NCI-H2196 treated with DMSO at 0.1 percent for 48 hours (cell line): Measurements from ENCODE around the gene SLC20A1.
"Not testable (repeated sequence)": the region's sequence is repeated elsewhere in the genome, so short reads cannot be mapped to it uniquely, and the experiment has no call there.

Source experiments
- DNase-seq: peaks from one replicate; lab custom pipeline; 2025; ENCODE audit not compliant: unreplicated experiment; lab: John Stamatoyannopoulos, UW

SLC20A1 gene, protein sequence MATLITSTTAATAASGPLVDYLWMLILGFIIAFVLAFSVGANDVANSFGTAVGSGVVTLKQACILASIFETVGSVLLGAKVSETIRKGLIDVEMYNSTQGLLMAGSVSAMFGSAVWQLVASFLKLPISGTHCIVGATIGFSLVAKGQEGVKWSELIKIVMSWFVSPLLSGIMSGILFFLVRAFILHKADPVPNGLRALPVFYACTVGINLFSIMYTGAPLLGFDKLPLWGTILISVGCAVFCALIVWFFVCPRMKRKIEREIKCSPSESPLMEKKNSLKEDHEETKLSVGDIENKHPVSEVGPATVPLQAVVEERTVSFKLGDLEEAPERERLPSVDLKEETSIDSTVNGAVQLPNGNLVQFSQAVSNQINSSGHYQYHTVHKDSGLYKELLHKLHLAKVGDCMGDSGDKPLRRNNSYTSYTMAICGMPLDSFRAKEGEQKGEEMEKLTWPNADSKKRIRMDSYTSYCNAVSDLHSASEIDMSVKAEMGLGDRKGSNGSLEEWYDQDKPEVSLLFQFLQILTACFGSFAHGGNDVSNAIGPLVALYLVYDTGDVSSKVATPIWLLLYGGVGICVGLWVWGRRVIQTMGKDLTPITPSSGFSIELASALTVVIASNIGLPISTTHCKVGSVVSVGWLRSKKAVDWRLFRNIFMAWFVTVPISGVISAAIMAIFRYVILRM

DNA sequence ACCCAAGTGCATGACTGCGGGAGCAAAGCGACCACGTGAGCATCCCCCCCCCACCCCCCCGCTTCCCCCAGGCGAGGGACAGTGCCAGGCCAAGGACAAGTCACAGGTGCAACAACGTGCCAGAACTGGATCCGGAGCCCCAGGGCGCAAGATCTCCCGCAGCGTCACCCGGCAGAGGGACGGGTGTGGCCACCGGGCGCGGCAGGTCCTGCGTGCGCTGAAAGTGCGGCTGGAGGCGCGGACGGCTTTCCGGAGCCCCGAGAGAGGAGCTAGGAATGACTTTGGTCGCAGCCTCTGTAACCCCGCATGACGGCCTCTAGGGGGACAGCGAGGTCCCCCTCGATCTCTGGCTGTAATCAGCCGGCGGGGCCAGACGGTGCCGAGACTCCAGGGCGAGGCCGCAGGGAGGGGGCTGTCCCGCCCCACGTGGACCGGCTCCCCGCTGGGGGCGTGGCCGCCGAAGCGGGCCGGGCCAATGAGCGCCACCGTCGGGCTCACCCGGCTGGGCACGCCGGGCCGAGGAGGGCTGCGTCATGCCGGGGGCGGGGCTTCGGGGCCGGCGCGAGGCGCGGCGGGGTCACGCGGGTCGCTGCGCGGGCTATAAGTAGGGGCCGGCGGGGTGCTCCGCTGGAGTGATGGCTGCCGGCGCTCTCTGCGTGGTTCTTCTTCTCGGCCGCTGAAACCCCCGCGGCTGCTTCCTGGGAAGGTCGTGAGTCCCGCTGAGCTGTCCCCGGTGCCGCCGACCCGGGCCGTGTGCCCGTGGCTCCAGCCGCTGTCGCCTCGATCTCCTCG, at the start of gene SLC20A1:
Gene SLC20A1, plus strand, starts transcription at position 630 of the 792 bp plus-strand sequence. CDS start 890 bp downstream, outside the sequence.
- DNase-seq: peak; percentile 93

DNA sequence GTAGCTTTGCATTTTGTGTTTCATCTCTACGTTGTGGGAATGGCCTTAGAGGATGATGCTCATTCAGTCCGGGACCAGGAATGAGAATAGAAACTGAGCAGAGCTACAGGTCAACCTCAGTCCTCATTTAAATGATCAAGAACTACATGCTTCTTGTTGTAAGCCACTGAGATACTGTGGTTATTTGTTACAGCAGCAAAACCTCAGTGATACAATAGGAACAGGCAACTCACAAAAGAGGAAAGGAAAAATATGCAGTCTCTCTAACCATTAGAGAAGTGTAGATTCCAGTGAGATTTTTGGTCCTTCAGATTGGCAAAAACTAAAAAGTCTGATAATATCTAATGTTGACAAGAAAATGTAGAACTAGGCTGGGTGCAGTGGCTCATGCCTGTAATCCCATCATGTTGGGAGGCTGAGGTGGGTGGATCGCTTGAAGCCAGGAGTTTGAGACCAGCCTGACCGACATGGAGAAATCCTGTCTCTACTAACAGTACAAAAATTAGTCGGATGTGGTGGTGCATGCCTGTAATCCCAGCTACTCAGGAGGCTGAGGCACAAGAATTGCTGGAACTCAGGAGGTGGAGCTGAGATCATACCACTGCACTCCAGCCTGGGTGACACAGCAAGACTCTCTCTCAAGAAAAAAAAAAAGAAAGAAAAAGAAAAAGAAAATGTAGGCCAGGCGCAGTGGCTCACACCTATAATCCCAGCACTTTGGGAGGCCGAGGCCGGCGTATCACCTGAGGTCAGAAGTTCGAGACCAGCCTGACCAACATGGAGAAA, 48.0 kb upstream of the SLC20A1 start:
- no peak for DNase-seq

DNA sequence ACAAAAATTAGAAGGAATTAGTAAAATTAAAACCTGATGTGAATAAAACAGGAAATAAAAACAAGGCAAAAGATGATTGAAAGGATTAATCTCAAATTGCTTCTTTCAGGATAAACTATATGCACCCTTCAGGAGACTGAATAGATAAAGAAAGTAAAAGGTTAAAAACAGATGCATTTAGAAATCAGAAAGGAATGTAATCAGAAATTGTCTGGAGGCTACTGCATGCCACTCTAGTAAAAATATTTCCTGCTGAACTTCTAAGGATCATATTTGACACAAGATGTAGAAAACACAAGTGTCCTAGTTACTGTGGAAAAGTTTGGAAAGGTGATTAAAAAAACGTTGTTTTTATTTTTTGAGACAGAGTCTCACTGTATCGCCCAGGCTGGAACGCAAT, 45.1 kb upstream of the SLC20A1 start:
- DNase-seq: no peak

DNA sequence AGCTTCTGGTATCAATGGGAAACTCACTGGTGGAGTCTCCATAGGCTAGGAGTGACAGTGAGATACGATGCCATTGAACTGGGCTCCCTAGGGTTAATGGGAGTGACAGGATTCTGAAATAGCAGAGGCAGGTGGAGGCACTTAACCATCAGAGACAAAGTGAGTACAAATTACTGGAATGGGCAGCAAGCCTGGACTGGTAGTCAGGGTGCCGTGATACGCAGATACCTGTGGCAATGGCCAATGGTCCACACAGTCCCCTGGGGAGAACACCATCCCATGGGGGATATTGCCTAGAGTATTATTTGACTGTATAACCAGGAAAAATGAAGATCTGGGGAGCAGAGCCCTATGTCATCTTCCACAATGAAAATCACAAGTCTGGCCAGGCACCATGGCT, 44.0 kb upstream of the SLC20A1 start:
- DNase-seq: no peak

DNA sequence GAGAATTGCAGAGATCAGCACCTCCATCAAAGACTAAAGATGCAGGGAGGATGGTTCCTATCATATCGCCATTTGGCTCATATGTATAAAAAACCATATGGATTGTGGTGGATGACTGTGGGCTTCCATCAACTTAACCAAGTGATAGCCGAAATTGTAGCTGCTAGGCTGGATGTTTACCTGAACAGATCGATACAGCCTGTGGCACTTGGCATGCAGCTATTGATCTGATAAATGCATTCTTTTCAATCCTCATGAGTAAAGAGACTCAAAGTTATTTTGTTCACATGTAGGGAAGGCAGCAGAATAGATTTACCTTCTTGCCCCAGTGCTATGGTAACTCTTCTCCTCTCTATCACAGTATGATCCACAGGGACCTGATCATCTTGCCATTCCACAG, 42.8 kb upstream of the SLC20A1 start:
- DNase-seq: no peak

DNA sequence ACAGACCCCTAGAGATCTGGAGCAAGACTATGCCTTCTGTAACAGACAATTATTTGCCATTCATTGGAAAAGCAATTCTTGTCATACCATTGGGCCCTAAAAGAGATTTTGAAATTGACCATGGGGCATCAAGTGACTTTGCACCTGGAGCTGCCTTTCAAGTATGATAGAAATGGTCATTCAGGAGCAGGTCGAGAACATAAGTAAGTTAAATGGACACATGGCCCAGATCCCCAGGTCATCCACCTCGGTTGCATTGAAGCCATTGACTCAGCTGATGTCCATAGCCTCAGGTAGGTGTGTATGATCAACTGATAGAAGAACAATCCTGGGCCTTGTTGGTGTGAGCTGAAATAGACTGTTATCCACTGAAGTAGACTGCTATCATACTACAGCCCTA, 42.0 kb upstream of the SLC20A1 start:
- no peak for DNase-seq

DNA sequence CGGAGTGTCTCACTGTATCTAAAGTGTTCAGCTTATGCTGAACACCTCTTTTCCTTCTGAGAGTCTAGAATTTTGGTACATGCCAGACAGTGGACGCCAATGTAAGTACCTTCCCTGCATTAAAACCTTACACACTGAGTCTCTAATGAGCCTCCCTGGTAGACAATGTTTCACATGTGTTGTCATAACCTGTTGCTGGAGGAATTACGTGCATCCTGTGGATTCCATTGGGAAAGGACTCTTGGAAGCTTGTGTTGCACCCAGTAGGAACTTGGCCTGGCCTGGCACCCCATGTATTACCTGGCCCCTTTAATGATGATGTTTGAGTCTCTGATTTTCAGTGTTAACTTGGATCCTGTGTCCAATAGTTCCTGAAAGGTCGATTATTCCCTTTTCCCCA, 40.8 kb upstream of the SLC20A1 start:
- no peak for DNase-seq

DNA sequence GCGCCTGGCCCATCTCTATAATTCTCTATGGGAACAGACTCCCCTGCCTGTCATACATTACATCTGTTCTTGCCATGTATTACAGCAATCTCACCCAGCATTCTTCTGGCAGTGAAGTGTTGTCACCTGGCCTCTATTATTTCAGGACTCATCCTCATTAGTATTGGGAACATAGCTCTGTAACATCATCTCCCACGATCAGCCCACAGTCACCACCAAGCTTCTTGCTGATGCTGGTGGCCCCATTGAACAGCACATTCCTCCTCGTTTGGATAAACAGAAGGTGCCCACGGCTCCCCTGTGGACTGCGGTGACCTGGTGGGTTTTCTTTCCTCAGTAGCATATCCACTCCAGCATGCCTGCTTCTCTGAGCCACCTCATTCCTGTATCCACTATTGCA, 39.8 kb upstream of the SLC20A1 start:
- DNase-seq: no peak

DNA sequence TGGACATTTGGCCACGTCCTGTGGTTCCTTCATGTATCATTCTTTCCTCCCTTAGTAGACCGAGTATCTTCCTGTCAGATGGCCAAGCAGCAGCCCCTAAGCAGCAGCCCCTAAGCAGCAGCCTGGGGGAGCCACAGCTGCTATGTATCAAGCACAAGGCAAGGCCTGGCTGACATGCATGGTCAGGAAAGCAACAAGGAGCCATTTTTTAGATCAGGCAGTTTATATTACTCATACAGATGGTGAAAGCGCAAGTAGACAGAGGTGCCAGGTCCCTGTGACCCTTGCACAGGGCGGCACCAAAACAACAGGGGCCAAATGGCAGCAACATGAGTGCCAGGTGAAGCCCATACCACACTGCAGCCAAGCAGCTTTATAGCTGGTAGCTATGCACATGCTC, 39.2 kb upstream of the SLC20A1 start:
- DNase-seq: no peak

DNA sequence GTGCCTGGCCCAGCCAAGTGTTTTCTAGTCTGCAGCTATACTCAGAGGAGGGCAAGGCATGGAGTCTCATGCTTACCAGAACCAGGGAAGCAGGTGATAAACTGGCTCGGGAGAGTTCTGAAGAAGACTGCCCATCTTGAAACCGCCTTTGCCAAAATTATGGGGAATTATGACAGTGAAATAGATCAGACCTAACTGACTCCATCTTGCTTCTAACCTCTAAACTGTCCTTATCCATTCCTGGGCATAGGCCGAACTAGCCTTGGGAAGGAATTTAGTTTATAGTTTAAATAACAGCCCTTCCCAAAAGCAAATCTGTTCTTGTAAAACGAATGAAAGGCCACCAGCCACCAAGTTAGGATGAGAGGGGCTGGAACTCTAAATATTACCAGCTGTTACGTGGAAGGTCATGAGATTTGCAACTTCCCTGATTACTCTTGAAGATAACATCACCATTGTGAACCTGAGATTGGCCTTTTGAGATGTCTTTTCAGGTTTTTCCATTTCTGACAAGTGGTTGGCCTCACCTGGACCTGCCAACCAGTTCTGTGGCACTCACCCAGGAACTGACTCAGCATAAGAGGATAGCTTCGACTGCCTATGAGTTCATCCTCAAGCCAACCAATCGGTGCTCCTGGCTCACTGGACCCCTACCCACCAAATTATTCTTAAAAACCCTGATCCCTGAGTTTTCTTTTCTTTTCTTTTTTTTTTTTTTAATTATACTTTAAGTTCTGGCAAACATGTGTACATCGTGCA, 37.9 kb upstream of the SLC20A1 start:
- DNase-seq: no peak

DNA sequence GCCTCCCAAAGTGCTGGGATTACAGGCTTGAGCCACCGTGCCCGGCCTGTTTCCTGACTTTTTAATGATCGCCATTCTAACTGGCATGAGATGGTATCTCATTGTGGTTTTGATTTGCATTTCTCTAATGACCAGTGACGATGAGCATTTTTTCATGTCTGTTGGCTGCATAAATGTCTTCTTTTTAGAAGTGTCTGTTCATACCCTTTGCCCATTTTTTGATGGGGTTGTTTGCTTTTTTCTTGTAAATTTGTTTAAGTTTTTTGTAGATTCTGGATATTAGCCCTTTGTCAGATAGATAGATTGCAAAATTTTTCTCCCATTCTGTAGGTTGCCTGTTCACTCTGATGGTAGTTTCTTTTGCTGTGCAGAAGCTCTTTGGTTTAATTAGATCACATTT, 36.4 kb upstream of the SLC20A1 start:
- not testable (repeated sequence) for DNase-seq

DNA sequence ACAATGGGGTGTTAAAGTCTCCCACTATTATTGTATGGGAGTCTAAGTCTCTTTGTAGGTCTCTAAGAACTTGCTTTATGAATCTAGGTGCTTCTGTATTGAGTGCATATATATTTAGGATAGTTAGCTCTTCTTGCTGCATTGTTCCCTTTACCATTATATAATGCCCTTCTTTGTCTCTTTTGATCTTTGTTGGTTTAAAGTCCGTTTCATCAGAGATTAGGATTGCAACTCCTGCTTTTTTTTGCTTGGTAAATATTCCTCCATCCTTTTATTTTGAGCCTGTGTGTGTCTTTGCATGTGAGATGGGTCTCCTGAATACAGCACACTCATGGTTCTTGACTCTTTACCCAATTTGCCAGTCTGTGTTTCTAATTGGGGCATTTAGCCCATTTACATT, 33.5 kb upstream of the SLC20A1 start:
- not testable (repeated sequence) for DNase-seq

DNA sequence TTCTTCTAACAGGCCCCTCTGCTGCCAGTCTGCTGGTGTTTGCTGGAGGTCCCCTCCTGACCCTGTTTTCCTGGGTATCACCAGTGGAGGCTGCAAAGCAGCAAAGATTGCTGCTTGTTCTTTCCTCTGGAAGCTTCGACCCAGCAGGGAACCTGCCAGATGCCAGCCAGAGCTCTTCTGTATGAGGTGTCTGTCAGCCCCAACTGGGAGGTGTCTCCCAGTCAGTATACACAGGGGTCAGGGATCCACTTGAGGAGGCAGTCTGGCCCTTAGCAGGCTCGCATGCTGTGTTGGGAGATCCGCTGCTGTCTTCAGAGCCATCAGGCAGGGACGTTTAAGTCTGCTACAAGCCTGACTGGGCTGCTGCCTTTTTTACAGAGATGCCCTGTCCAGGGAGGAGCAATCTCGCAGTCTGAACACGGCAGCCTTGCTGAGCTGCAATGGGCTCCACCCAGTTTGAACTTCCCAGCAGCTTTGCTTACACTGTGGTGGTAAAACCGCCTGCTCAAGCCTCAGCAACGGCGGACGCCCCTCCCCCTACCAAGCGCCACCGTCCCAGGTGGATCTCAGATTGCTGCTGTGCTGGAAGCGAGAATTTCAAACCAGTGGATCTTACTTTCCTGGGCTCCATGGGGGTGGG, 31.4 kb upstream of the SLC20A1 start:
- no peak for DNase-seq

DNA sequence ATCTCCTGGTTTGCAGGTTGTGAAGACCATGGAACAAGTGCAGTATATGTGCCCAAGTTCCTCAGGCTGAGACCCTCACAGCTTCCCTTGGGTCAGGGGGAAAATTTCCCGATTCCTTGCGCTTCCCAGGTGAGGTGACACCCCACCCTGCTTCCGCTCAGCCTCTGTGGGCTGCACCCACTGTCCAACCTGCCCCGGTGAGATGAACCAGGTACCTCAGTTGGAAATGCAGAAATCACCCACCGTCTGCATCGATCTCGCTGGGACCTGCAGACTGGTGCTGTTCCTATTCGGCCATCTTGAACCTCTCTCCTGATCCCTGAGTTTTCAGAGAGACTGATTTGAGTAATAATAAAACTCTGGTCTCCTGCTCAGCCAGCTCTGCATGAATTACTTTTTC, 30.7 kb upstream of the SLC20A1 start:
- DNase-seq: no peak

DNA sequence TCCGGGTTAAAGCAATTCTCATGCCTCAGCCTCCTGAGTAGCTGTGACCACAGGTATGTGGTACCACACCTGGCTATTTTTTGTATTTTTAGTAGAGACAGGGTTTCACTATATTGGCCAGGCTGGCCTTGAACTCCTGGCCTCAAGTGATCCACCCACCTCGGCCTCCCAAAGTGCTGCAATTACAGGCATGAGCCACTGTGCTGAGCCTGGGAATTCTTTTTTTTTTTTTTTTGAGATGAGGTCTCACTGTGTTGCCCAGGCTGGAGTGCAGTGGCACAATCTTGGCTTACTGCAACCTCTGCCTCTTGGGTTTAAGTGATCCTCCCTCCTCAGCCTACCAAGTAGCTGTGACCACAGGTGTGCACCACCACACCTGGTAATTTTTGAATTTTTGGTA, 29.9 kb upstream of the SLC20A1 start:
- DNase-seq: not testable (repeated sequence)

DNA sequence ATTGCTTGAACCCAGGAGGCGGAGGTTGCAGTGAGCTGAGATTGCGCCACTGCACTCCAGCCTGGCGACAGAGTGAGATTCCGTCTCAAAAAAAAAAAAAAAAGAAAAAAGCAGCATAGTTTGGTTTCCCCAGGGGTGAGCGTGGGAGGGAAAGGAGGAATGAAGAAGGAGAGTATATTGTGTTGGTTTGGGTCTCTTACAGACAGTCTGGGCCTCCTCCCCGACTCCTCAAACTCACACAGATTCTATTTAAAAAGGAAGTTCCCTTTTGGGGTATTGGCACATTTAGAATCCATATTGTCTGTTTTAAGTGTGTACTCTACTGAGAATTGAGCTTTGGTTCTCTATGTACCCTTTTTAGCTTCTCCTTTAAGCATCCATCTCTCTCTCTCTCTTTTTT, 27.4 kb upstream of the SLC20A1 start:
- no peak for DNase-seq

DNA sequence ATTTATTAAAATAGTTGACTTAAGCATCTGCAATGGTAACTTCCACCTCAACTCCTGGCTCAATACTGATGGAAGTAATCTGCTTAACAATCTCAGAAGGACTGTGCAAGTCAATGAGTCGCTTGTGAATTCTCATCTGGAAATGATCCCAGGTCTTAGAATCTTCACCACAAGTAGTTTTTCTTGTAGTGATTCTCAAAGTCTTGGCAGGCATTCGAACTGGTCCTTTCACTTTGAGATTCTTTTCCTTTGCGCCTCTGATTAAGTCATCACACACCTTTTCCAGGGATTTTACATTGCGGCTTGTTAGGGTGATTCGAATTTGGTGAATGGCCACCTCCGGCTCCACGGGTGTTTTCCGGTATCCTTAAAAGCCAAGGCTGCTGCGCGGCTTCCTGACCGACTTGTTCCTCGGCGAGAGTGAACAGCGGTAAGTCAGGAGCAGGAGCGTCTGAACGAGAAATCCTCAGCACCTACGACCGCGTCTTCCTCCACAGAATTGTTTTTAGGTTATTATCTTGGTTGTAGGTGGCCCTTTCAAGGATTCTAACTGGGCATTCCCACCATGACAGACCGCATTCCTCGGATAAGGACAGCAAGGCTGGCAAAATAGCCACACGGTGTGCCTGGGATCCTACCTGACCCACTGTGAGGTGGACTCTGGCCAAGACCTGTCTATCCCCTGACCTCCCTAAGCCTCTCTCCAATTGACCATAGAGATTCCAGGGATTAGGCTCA, 23.8 kb upstream of the SLC20A1 start:
- no peak for DNase-seq

DNA sequence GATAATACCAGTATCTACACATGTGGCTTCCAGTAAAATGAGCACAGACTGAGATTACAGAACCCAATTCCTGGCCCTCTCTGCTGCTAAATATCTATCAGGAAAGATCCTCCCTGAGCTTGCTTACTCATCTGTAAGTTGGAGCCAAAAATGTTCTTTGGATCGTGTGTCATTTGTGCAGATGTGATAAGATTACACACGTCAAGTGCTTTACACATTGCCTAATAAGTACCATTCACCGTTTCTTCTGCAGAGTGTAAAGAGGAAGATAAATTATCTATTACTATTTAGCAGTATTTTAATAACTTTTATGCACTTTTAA, 23.2 kb upstream of the SLC20A1 start:
- DNase-seq: peak; percentile 35
